Adrenal gland (tissue), 5 donors: Measurements from ENCODE around the gene SPIN2A.

Experiments
- POLR2A ChIP-seq, 2 donors: fragments of 450-650 bp; IDR thresholded peaks; one replicate each; pipeline ENCODE4 v1.6.1; 2017; ENCODE audit warnings: antibody characterized with exemption in 2 of 2, mild to moderate bottlenecking in 2 of 2, moderate library complexity in 1 of 2
- TF ChIP-seq, protein P1 (sequence below), 6 experiments: fragments of 450-650 bp in 4 of 6; fragments of 200-600 bp in 2 of 6; sonication (generic) in 1 of 6; IDR thresholded peaks; 1 replicate in 5 of 6; 2 replicates in 1 of 6; pipeline versions ENCODE4 v1.5.1 to v1.8.0; 2016 to 2021; ENCODE audit warnings: antibody characterized with exemption in 6 of 6, mild to moderate bottlenecking in 2 of 6, moderate library complexity in 1 of 6
- donor health status: DM: no; HTN: no; CAD: no.

DNA sequence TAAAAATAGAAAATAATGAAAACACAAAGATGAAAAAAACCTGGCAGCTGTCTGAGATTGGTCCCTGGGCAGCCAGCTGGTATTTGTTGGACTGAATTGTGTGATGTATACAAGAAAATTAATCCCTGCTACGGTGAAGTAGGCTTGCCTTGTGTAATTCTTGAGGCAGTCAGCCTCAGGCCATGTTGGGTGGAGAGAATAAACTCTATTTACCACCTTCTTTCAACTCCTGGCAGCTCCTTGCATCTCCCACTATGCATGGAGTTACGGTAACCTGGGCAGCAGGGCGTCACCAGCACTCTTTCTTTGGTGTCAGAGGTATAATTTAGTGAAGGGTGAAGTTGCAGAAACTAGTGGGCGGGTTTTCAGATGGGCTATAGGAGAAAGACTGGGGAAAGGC, 3.5 kb downstream of the SPIN2A start:
- TF ChIP-seq, protein P1, sequence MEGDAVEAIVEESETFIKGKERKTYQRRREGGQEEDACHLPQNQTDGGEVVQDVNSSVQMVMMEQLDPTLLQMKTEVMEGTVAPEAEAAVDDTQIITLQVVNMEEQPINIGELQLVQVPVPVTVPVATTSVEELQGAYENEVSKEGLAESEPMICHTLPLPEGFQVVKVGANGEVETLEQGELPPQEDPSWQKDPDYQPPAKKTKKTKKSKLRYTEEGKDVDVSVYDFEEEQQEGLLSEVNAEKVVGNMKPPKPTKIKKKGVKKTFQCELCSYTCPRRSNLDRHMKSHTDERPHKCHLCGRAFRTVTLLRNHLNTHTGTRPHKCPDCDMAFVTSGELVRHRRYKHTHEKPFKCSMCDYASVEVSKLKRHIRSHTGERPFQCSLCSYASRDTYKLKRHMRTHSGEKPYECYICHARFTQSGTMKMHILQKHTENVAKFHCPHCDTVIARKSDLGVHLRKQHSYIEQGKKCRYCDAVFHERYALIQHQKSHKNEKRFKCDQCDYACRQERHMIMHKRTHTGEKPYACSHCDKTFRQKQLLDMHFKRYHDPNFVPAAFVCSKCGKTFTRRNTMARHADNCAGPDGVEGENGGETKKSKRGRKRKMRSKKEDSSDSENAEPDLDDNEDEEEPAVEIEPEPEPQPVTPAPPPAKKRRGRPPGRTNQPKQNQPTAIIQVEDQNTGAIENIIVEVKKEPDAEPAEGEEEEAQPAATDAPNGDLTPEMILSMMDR (IDR thresholded peaks at IDR 0.05), result no peak
- no peak for TF ChIP-seq POLR2A (IDR thresholded peaks at IDR 0.05)
